Smooth muscle cell (in vitro differentiated cells): ENCODE data around the gene SHOX. TPM values are rescaled to one million over a fixed set of nuclear protein-coding genes. Genes with fewer than 3 reads are reported as not detected.

Experiments
- DNase-seq: peaks from one replicate; lab custom pipeline; 2025; ENCODE audit not compliant: unreplicated experiment; lab: John Stamatoyannopoulos, UW
- H2AFZ ChIP-seq: fragments of 200-600 bp; sonication (generic); 2 replicates; pipeline ENCODE4 v1.6.0; 2016; ENCODE audit warnings: antibody characterized with exemption, low read depth, mild to moderate bottlenecking
- H3F3A ChIP-seq: fragments of 200-600 bp; sonication (generic); 2 replicates; pipeline ENCODE4 v1.6.0; 2017; ENCODE audit warnings: antibody characterized with exemption, low read depth
- H3K27ac ChIP-seq: fragments of 200-600 bp; sonication (generic); 2 replicates; pipeline ENCODE4 v1.5.1; 2016; ENCODE audit warnings: low read depth, mild to moderate bottlenecking
- H3K27me3 ChIP-seq: fragments of 200-600 bp; sonication (generic); 2 replicates; pipeline ENCODE4 v1.6.1; 2016; ENCODE audit warnings: low read depth, mild to moderate bottlenecking
- H3K36me3 ChIP-seq: fragments of 200-600 bp; sonication (generic); 2 replicates; pipeline ENCODE4 v1.5.1; 2016; ENCODE audit warnings: low read depth
- H3K4me1 ChIP-seq: fragments of 200-600 bp; sonication (generic); 2 replicates; pipeline ENCODE4 v1.5.1; 2016; ENCODE audit warnings: low read depth
- H3K4me2 ChIP-seq: fragments of 200-600 bp; sonication (generic); 2 replicates; pipeline ENCODE4 v1.6.0; 2016; ENCODE audit warnings: mild to moderate bottlenecking
- H3K4me3 ChIP-seq: fragments of 200-600 bp; sonication (generic); 2 replicates; pipeline ENCODE4 v1.5.1; 2016; ENCODE audit warnings: mild to moderate bottlenecking
- H3K79me2 ChIP-seq: fragments of 200-600 bp; sonication (generic); 2 replicates; pipeline ENCODE4 v1.6.0; 2016; ENCODE audit warnings: low read depth, mild to moderate bottlenecking
- H3K9ac ChIP-seq: fragments of 200-600 bp; sonication (generic); 2 replicates; pipeline ENCODE4 v1.6.0; 2016; ENCODE audit warnings: low read depth
- H3K9me3 ChIP-seq: fragments of 200-600 bp; sonication (generic); replicated peaks from 2 replicates; pipeline ENCODE4 v1.5.1; 2016; ENCODE audit warnings: low read depth
- H4K20me1 ChIP-seq: fragments of 200-600 bp; sonication (generic); 2 replicates; pipeline ENCODE4 v1.6.0; 2016; ENCODE audit warnings: low read depth
- WGBS: methylation state at CpG from one replicate; pipeline ENCODE4 v1.1.7; 2016; ENCODE audit warnings: low lambda C conversion rate; 5-methylcytosine and 5-hydroxymethylcytosine counted together
- polyA plus RNA-seq: library from polyadenylated mRNA; unstranded; fragments of >200 nt; fragmentation: Nextera tagmentation; extraction: Ambion mirVana; gene quantifications from 2 replicates; pipeline ENCODE4 v1.2.1, GENCODE V29; 2016
- total RNA-seq: library from RNA; depleted of rRNA; stranded (reverse); fragments of >200 nt; gene quantifications from 2 replicates; pipeline ENCODE4 v1.2.3, GENCODE V29; 2014
- TF ChIP-seq, protein P1 (sequence below): fragments of 200-600 bp; sonication (generic); IDR thresholded peaks from 2 replicates; pipeline ENCODE4 v1.5.1; 2017; ENCODE audit warnings: borderline replicate concordance, mild to moderate bottlenecking, antibody characterized with exemption; ENCODE audit not compliant: insufficient read depth, poor library complexity, severe bottlenecking

The SHOX gene
- total and polyA plus RNA-seq, 2 experiments from 2014 or later = not detected

DNA sequence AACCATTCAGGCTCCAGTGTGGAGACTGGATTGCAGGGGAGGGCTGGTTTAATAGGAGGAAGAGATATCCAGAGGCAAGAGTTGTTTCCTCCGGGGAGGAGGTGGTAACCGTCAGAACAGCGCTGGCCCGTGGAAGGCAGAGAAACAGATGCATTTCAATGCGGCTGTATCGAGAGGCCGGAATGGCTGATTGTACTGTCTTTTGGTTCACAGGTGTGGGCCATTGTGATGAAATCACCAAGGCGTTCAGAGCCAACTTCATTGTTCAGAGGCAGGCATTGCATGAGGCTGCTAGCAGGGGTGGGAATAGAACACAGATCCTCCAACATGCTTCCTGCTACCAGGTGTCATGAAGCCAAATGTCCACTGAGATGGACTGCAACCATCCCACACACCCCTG, 53.0 kb downstream of the SHOX start:
- H2AFZ ChIP-seq = no peak overlapping the region
- no peaks in the 10 kb centered on the region for H3K36me3 ChIP-seq
- H4K20me1 ChIP-seq = no peaks in the 10 kb centered on the region
- H3K27ac ChIP-seq = no peak overlapping the region
- H3F3A ChIP-seq = no peaks in the 10 kb centered on the region
- H3K4me1 ChIP-seq = no peaks in the 10 kb centered on the region
- TF ChIP-seq, protein P1, sequence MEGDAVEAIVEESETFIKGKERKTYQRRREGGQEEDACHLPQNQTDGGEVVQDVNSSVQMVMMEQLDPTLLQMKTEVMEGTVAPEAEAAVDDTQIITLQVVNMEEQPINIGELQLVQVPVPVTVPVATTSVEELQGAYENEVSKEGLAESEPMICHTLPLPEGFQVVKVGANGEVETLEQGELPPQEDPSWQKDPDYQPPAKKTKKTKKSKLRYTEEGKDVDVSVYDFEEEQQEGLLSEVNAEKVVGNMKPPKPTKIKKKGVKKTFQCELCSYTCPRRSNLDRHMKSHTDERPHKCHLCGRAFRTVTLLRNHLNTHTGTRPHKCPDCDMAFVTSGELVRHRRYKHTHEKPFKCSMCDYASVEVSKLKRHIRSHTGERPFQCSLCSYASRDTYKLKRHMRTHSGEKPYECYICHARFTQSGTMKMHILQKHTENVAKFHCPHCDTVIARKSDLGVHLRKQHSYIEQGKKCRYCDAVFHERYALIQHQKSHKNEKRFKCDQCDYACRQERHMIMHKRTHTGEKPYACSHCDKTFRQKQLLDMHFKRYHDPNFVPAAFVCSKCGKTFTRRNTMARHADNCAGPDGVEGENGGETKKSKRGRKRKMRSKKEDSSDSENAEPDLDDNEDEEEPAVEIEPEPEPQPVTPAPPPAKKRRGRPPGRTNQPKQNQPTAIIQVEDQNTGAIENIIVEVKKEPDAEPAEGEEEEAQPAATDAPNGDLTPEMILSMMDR = no peak
- no peak overlapping the region for H3K4me2 ChIP-seq
- H3K79me2 ChIP-seq = no peaks in the 10 kb centered on the region
- no peak for DNase-seq
- H3K27me3 ChIP-seq = no peaks in the 10 kb centered on the region
- whole genome bisulfite sequencing = 68% methylated on average over 8 of the region's 8 CpGs
- H3K9me3 ChIP-seq = no peaks in the 10 kb centered on the region
- no peak overlapping the region for H3K4me3 ChIP-seq
- H3K9ac ChIP-seq = no peak overlapping the region

DNA sequence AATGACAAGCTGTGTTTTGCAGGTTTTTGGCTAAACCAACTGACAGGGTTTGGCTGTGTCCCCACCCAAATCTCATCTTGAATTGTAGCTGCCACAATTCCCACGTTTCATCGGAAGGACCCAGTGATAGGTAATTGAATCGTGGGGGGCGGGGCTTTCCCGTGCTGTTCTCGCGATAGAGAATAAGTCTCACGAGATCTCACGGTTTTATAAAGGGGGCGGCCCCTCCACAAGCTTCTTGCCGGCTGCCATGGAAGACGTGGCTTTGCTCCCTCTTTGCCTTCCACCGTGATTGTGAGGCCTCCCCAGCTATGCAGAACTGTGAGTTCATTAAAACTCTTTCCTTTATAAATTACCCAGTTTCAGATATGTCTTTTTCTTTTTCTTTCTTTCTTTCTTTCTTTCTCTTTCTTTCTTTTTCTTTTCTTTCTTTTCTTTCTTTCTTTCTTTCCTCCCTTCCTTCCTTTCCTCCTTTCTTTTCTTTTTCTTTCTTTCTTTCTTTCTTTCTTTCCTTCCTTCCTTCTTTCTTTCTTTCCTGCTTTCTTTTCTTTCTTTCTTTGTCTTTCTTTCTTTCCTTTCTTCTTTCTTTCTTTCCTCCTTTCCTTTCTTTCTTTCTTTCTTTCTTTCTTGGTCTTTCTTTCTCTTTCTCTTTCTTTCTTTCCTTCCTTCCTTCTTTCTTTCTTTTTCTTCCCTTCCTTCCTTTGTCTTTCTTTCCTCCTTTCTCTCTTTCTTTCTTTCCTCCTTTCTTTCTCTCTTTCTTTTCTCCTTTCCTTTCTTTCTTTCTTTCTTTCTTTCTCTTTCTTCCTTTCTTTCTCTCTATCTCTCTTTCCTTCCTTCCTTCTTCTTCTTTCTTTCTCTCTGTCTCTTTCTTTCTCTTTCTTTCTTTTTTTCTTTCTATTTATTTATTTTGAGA, 54.8 kb downstream of the SHOX start:
- TF ChIP-seq, protein P1 = no peak
- Histone ChIP-seq H3K79me2 (no peaks in the 10 kb centered on the region), H3K4me2 (no peak overlapping the region), H3K4me1 (no peaks in the 10 kb centered on the region), H3K27me3 (no peaks in the 10 kb centered on the region), H3K9me3 (no peaks in the 10 kb centered on the region), H3K36me3 (no peaks in the 10 kb centered on the region), H3K4me3 (no peak overlapping the region), H3F3A (no peaks in the 10 kb centered on the region), H4K20me1 (no peaks in the 10 kb centered on the region), H3K9ac (no peak overlapping the region), H2AFZ (no peak overlapping the region), H3K27ac (no peak overlapping the region)
- no peak for DNase-seq
- 83% methylated on average over 13 of the region's 13 CpGs for WGBS

DNA sequence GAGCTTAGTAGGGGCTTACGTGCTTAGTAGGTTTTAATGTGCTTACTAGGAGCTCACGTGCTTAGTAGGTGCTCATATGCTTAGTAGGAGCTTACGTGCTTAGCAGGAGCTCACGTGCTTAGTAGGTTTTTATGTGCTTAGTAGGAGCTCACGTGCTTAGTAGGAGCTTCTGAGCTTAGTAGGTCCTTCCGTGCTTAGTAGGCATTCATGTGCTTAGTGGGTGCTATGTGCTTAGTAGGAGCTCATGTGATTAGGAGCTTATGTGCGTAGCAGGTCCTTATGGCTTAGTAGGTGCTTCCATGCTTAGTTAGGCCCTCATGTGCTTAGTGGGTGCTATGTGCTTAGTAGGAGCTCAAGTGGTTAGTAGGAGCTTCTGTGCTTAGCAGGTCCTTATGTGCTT, 59.4 kb downstream of the SHOX start:
- Histone ChIP-seq H3K9ac (no peak overlapping the region), H3K79me2 (no peaks in the 10 kb centered on the region), H3K4me3 (no peak overlapping the region), H3K27me3 (no peaks in the 10 kb centered on the region), H3K4me2 (no peak overlapping the region), H3K27ac (no peak overlapping the region), H3F3A (no peaks in the 10 kb centered on the region), H3K9me3 (no peaks in the 10 kb centered on the region), H4K20me1 (no peaks in the 10 kb centered on the region), H3K4me1 (no peaks in the 10 kb centered on the region), H3K36me3 (no peaks in the 10 kb centered on the region), H2AFZ (no peak overlapping the region)
- TF ChIP-seq, protein P1 = no peak
- WGBS = 86% methylated on average over 7 of the region's 7 CpGs
- no peak for DNase-seq

DNA sequence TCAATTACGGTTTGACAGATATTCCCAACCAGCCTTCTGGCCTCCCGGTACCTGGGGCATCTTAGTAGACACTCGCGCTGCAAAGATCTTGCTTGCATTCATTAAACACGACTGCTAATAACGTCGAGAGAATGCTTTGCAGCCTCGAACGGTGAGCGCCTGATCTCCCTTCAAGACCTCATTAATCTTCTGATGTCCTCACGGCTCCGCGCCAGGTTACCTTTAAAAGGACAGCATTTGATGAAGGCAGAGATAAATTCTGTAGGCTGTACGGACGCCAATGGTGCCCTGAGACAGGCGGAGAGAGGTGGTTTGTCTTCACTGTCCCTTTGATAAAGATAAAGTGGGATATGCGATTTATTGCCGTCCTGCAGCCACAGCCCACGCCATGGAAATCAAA, 64.2 kb downstream of the SHOX start:
- Histone ChIP-seq H3K27me3 (no peaks in the 10 kb centered on the region), H4K20me1 (no peaks in the 10 kb centered on the region), H3K27ac (no peak overlapping the region), H3K4me2 (no peak overlapping the region), H3K4me3 (no peak overlapping the region), H3K9me3 (no peaks in the 10 kb centered on the region), H3F3A (no peaks in the 10 kb centered on the region), H2AFZ (no peak overlapping the region), H3K9ac (no peak overlapping the region), H3K36me3 (no peaks in the 10 kb centered on the region), H3K4me1 (no peaks in the 10 kb centered on the region), H3K79me2 (no peaks in the 10 kb centered on the region)
- 92% methylated on average over 19 of the region's 19 CpGs for WGBS
- no peak for DNase-seq
- TF ChIP-seq, protein P1 = no peak
